GM19043 (cell line): Measurements from ENCODE around the gene SLITRK1.

Experiments used
- ATAC-seq: cut with Tn5 transposase; IDR thresholded peaks from one replicate; pipeline ENCODE4 v1.9.1; 2021; ENCODE audit warnings: low read depth; ENCODE audit not compliant: unreplicated experiment

The SLITRK1 gene

GRCh38 chr13:83876546-83876945, 5.7 kb downstream of the SLITRK1 start:
- ATAC-seq: peak; percentile 81

GRCh38 chr13:83867708-83868107, 14.6 kb downstream of the SLITRK1 start:
- no peak for ATAC-seq

- no peak for ATAC-seq
Measured at GRCh38 chr13:83865161-83866137, 16.8 kb downstream of the SLITRK1 start.

- ATAC-seq: no peak
Measured at GRCh38 chr13:83853771-83854170, 28.5 kb downstream of the SLITRK1 start.

GRCh38 chr13:83845106-83845505, 37.2 kb downstream of the SLITRK1 start:
- ATAC-seq: no peak

GRCh38 chr13:83839146-83839545, 43.1 kb downstream of the SLITRK1 start:
- no peak for ATAC-seq

- no peak for ATAC-seq
Measured at GRCh38 chr13:83831796-83832195, 50.5 kb downstream of the SLITRK1 start.

GRCh38 chr13:83829810-83830209, 52.5 kb downstream of the SLITRK1 start:
- ATAC-seq: no peak

GRCh38 chr13:83827338-83827737, 54.9 kb downstream of the SLITRK1 start:
- ATAC-seq: no peak
